ENCODE measurements around the gene PIP4K2A.
"Not testable (repeated sequence)": the region's sequence is repeated elsewhere in the genome, so short reads cannot be mapped to it uniquely, and the experiment has no call there.

PIP4K2A gene

GRCh38 chr10:22693371-22693784 lies 21.0 kb downstream of the PIP4K2A start:
- POLR2A ChIA-PET: no interaction called here
- CTCF ChIA-PET: interaction anchor here (0.6 kb wide), 1 partner anchor 108 kb away, joined by 4 read pairs; no protein-coding TSS in a partner anchor
- TF ChIP-seq FOXM1 (IDR thresholded peaks at IDR 0.05; ENCODE audit: borderline replicate concordance) (no peak), FOXK2 (IDR thresholded peaks at IDR 0.05) (no peak), PKNOX1 (IDR thresholded peaks at IDR 0.05) (no peak), CTBP1 (IDR thresholded peaks at IDR 0.05; ENCODE audit: borderline replicate concordance) (no peak), NFRKB (IDR thresholded peaks at IDR 0.05) (no peak), FOXA1 (IDR thresholded peaks at IDR 0.05) (no peak), L3MBTL2 (conservative IDR thresholded peaks at IDR 0.05) (no peak), BHLHE40 (IDR thresholded peaks at IDR 0.05; ENCODE audit: borderline replicate concordance) (no peak), TARDBP (IDR thresholded peaks at IDR 0.05) (no peak)

GRCh38 chr10:22692119-22692518 lies 22.3 kb downstream of the PIP4K2A start:
- CTCF ChIA-PET; DNase-seq (ENCODE audit: extremely low spot score); POLR2A ChIA-PET: not testable (repeated sequence)

More at GRCh38 chr10:22693371-22693784, 21.0 kb downstream of the PIP4K2A start:
- DNase-seq (ENCODE audit: extremely low spot score): no peak

- ChIA-PET CTCF (no interaction called here), POLR2A (interaction anchor here (0.6 kb wide), 1 partner anchor 19 kb away, joined by 3 read pairs; no protein-coding TSS in a partner anchor)
- DNase-seq (ENCODE audit: extremely low spot score): no peak
- TF ChIP-seq ARNT (IDR thresholded peaks at IDR 0.05): no peak
- no peak for TF ChIP-seq ZNF384 (IDR thresholded peaks at IDR 0.05)
- TF ChIP-seq TARDBP (IDR thresholded peaks at IDR 0.05): no peak
- TF ChIP-seq FOXK2 (IDR thresholded peaks at IDR 0.05): no peak
- no peak for TF ChIP-seq ELF4 (IDR thresholded peaks at IDR 0.05)
- TF ChIP-seq NFRKB (IDR thresholded peaks at IDR 0.05): no peak
- no peak for TF ChIP-seq BHLHE40 (IDR thresholded peaks at IDR 0.05; ENCODE audit: borderline replicate concordance)
Measured at GRCh38 chr10:22690614-22691431, 23.6 kb downstream of the PIP4K2A start.

GRCh38 chr10:22690158-22690557 lies 24.2 kb downstream of the PIP4K2A start:
- DNase-seq (ENCODE audit: extremely low spot score): no peak
- POLR2A ChIA-PET: no interaction called here
- no peak for TF ChIP-seq FOXA1 (IDR thresholded peaks at IDR 0.05)
- TF ChIP-seq CTBP1 (IDR thresholded peaks at IDR 0.05; ENCODE audit: borderline replicate concordance): no peak
- TF ChIP-seq PKNOX1 (IDR thresholded peaks at IDR 0.05): no peak
- no peak for TF ChIP-seq FOXM1 (IDR thresholded peaks at IDR 0.05; ENCODE audit: borderline replicate concordance)
- TF ChIP-seq L3MBTL2 (conservative IDR thresholded peaks at IDR 0.05): no peak
- TF ChIP-seq FOXK2 (IDR thresholded peaks at IDR 0.05): no peak
- no peak for TF ChIP-seq BHLHE40 (IDR thresholded peaks at IDR 0.05; ENCODE audit: borderline replicate concordance)
- no peak for TF ChIP-seq LEF1 (IDR thresholded peaks at IDR 0.05; ENCODE audit: borderline replicate concordance)
- CTCF ChIA-PET: no interaction called here

GRCh38 chr10:22686347-22686746 lies 28.0 kb downstream of the PIP4K2A start:
- POLR2A ChIA-PET: no interaction called here
- no peak for DNase-seq (ENCODE audit: extremely low spot score)
- CTCF ChIA-PET: no interaction called here

GRCh38 chr10:22685926-22686325 lies 28.5 kb downstream of the PIP4K2A start:
- CTCF ChIA-PET: no interaction called here
- no peak for DNase-seq (ENCODE audit: extremely low spot score)
- POLR2A ChIA-PET: no interaction called here
- no peak for TF ChIP-seq PKNOX1 (IDR thresholded peaks at IDR 0.05)
- TF ChIP-seq FOXA1 (IDR thresholded peaks at IDR 0.05): no peak

More at GRCh38 chr10:22686347-22686746, 28.0 kb downstream of the PIP4K2A start:
- TF ChIP-seq SUZ12 (IDR thresholded peaks at IDR 0.05) (no peak), FOXA1 (IDR thresholded peaks at IDR 0.05) (no peak)

GRCh38 chr10:22684699-22685098 lies 29.7 kb downstream of the PIP4K2A start:
- ChIA-PET CTCF (no interaction called here), POLR2A (no interaction called here)
- DNase-seq (ENCODE audit: extremely low spot score): no peak
- no peak for TF ChIP-seq NFRKB (IDR thresholded peaks at IDR 0.05)
- no peak for TF ChIP-seq SUZ12 (IDR thresholded peaks at IDR 0.05)
- TF ChIP-seq ELF4 (IDR thresholded peaks at IDR 0.05): no peak
- no peak for TF ChIP-seq ZNF384 (IDR thresholded peaks at IDR 0.05)
- no peak for TF ChIP-seq PKNOX1 (IDR thresholded peaks at IDR 0.05)
- no peak for TF ChIP-seq L3MBTL2 (conservative IDR thresholded peaks at IDR 0.05)
- TF ChIP-seq ARNT (IDR thresholded peaks at IDR 0.05): no peak
- TF ChIP-seq SP1 (IDR thresholded peaks at IDR 0.05): no peak
- no peak for TF ChIP-seq BHLHE40 (IDR thresholded peaks at IDR 0.05; ENCODE audit: borderline replicate concordance)

Data from HEK293T (cell line).